IMR-90 (cell line): ENCODE measurements around the gene TTC28. TPM values are rescaled to one million over a fixed set of nuclear protein-coding genes. Genes with fewer than 3 reads are reported as not detected.

Source experiments
- ATAC-seq: fragments of 200-7000 bp; cut with Tn5 transposase; 2 replicates; pipeline ENCODE4 v1.9.1; 2020; ENCODE audit warnings: low read depth, mild to moderate bottlenecking, moderate library complexity
- BruUV-seq: library from RNA; stranded (reverse); fragments of 400-500 nt; replicated peaks from 2 replicates; lab custom pipeline; 2021; lab: Mats Ljungman, UMichigan
- CTCF ChIA-PET: fragments of 300-600 bp; formaldehyde crosslinking; extraction: SDS; loops from one replicate; lab custom pipeline; 2021; ENCODE audit warnings: antibody characterized with exemption; lab: Yijun Ruan, JAX
- POLR2A ChIA-PET: fragments of 300-600 bp; sonication (Branson Sonifier 250); formaldehyde crosslinking; loops from one replicate; lab custom pipeline; 2022; ENCODE audit warnings: antibody characterized with exemption; ENCODE audit not compliant: unreplicated experiment; lab: Charles Lee
- DNase-seq: peaks from one replicate; pipeline ENCODE4 v3.0.0; 2013
- H2AFZ ChIP-seq: replicated peaks from 2 replicates; pipeline ENCODE3; 2013; ENCODE audit warnings: low read length, mild to moderate bottlenecking; ENCODE audit not compliant: poor library complexity
- H2AK5ac ChIP-seq: 2 replicates; pipeline ENCODE4 v1.6.1; 2013; ENCODE audit warnings: low read depth, low read length, inconsistent platforms
- H2AK9ac ChIP-seq: replicated peaks from 2 replicates; pipeline ENCODE3; 2013; ENCODE audit warnings: mild to moderate bottlenecking, low read depth, low read length, moderate library complexity; ENCODE audit not compliant: poor library complexity
- H2BK120ac ChIP-seq: 2 replicates; pipeline ENCODE4 v1.6.1; 2013; ENCODE audit warnings: low read depth, low read length, inconsistent platforms
- H2BK15ac ChIP-seq: 3 replicates; pipeline ENCODE4 v1.6.1; 2013; ENCODE audit warnings: low read depth, low read length, inconsistent platforms
- H2BK20ac ChIP-seq: 2 replicates; pipeline ENCODE4 v1.6.1; 2013; ENCODE audit warnings: low read depth, mild to moderate bottlenecking, inconsistent platforms, low read length, moderate library complexity
- H2BK5ac ChIP-seq: 2 replicates; pipeline ENCODE4 v1.6.1; 2013; ENCODE audit warnings: mild to moderate bottlenecking, low read depth, low read length, inconsistent platforms; ENCODE audit not compliant: poor library complexity, severe bottlenecking
- H3K14ac ChIP-seq: replicated peaks from 2 replicates; pipeline ENCODE4 v1.6.1; 2013; ENCODE audit warnings: low read depth, low read length, inconsistent platforms
- H3K18ac ChIP-seq: 2 replicates; pipeline ENCODE4 v1.6.1; 2013; ENCODE audit warnings: low read depth, low read length, control low read depth
- H3K23ac ChIP-seq: 2 replicates; pipeline ENCODE4 v1.6.1; 2013; ENCODE audit warnings: low read depth, low read length, inconsistent platforms
- H3K27ac ChIP-seq: 2 replicates; pipeline ENCODE4 v1.5.1; 2013; ENCODE audit warnings: mild to moderate bottlenecking, control low read depth, low read length; ENCODE audit not compliant: insufficient read depth
- H3K27me3 ChIP-seq: 2 replicates; pipeline ENCODE4 v1.6.1; 2013; ENCODE audit warnings: low read length; ENCODE audit not compliant: control insufficient read depth, insufficient read depth
- H3K36me3 ChIP-seq: 2 replicates; pipeline ENCODE4 v1.6.1; 2013; ENCODE audit warnings: low read length, mixed read lengths; ENCODE audit not compliant: control insufficient read depth, insufficient read depth
- H3K4ac ChIP-seq: 2 replicates; pipeline ENCODE4 v1.6.1; 2013; ENCODE audit warnings: low read depth, low read length, inconsistent platforms
- H3K4me1 ChIP-seq: 2 replicates; pipeline ENCODE4 v1.6.1; 2013; ENCODE audit warnings: low read length, mixed read lengths; ENCODE audit not compliant: control insufficient read depth, insufficient read depth
- H3K4me2 ChIP-seq: 2 replicates; pipeline ENCODE4 v1.6.1; 2013; ENCODE audit warnings: low read depth, mild to moderate bottlenecking, control low read depth, low read length, moderate library complexity
- H3K4me3 ChIP-seq: 2 replicates; pipeline ENCODE4 v1.5.1; 2013; ENCODE audit warnings: low read depth, mild to moderate bottlenecking, control low read depth, low read length, moderate library complexity; ENCODE audit not compliant: insufficient read depth
- H3K56ac ChIP-seq: 2 replicates; pipeline ENCODE4 v1.6.1; 2013; ENCODE audit warnings: low read length, inconsistent platforms; ENCODE audit not compliant: insufficient read depth; ENCODE audit errors: extremely low read depth
- H3K79me1 ChIP-seq, 2 experiments: 2 replicates each; pipeline ENCODE4 v1.6.1; 2013; ENCODE audit warnings: low read length in 2 of 2, inconsistent platforms in 1 of 2, low read depth in 1 of 2
- H3K9ac ChIP-seq: 2 replicates; pipeline ENCODE4 v1.6.1; 2013; ENCODE audit warnings: low read depth, low read length, control low read depth
- H3K9me1 ChIP-seq: 2 replicates; pipeline ENCODE4 v1.6.1; 2013; ENCODE audit warnings: low read length, inconsistent platforms; ENCODE audit not compliant: insufficient read depth
- H3K9me3 ChIP-seq: 2 replicates; pipeline ENCODE4 v1.6.1; 2013; ENCODE audit warnings: low read length; ENCODE audit not compliant: control insufficient read depth, insufficient read depth
- H4K20me1 ChIP-seq: 2 replicates; pipeline ENCODE4 v1.6.1; 2013; ENCODE audit warnings: low read length, inconsistent platforms; ENCODE audit not compliant: insufficient read depth
- H4K5ac ChIP-seq: 2 replicates; pipeline ENCODE4 v1.6.1; 2013; ENCODE audit warnings: mild to moderate bottlenecking, low read depth, low read length, control low read depth
- H4K8ac ChIP-seq, 2 experiments: 2 replicates each; pipeline ENCODE4 v1.6.1; 2013; ENCODE audit warnings: low read depth in 2 of 2, low read length in 2 of 2, control low read depth in 1 of 2, inconsistent platforms in 1 of 2
- H4K91ac ChIP-seq: 2 replicates; pipeline ENCODE4 v1.6.1; 2013; ENCODE audit warnings: low read depth, low read length, inconsistent platforms; ENCODE audit not compliant: insufficient read depth
- MXI1 ChIP-seq: IDR thresholded peaks from 2 replicates; pipeline ENCODE4 v1.6.1; 2012; ENCODE audit warnings: low read depth, mild to moderate bottlenecking, low read length, moderate library complexity, borderline replicate concordance
- POLR2A ChIP-seq: IDR thresholded peaks from 2 replicates; pipeline ENCODE4 v1.6.1; 2012; ENCODE audit warnings: mild to moderate bottlenecking, low read depth, low read length
- WGBS, 2 experiments: methylation state at CpG; one replicate each; pipeline versions ENCODE4 v1.1.5 to v1.1.7; 2013; ENCODE audit warnings: missing lambda C conversion rate in 2 of 2; ENCODE audit not compliant: insufficient read length in 1 of 2; ENCODE audit errors: extremely low coverage in 2 of 2; 5-methylcytosine and 5-hydroxymethylcytosine counted together
- dilution Hi-C: fragments of 300-500 bp; cut with HindIII; formaldehyde crosslinking; loops from one replicate; pipeline ENCODE4 v1.14.3; 2018; ENCODE audit warnings: low sequenced_read_pairs; ENCODE audit not compliant: unreplicated experiment
- in situ Hi-C: fragments of 300-500 bp; cut with MboI; formaldehyde crosslinking; loops from 3 replicates; pipeline ENCODE4 v1.14.3; 2019; ENCODE audit warnings: low sequenced_read_pairs, inconsistent platforms, mixed read lengths
- intact Hi-C: fragments of 100-400 bp; cut with micrococcal nuclease; formaldehyde crosslinking; loops from 2 replicates; pipeline ENCODE4 v1.10.0; 2022
- polyA plus RNA-seq, 3 experiments: library from polyadenylated mRNA; depleted of rRNA; stranded (reverse); fragments of >200 nt; gene quantifications; 2 replicates each; pipeline ENCODE4 v1.2.3, GENCODE V29; 2012; ENCODE audit warnings: low replicate concordance in 1 of 3
- total RNA-seq: library from RNA; depleted of rRNA; stranded (reverse); fragments of >200 nt; gene quantifications from 2 replicates; pipeline ENCODE4 v1.2.3, GENCODE V29; 2012

The TTC28 gene
- total and polyA plus RNA-seq, 2 of the 4 experiments (the other 2 are of a cell fraction): 5.6 to 13.3 TPM

DNA sequence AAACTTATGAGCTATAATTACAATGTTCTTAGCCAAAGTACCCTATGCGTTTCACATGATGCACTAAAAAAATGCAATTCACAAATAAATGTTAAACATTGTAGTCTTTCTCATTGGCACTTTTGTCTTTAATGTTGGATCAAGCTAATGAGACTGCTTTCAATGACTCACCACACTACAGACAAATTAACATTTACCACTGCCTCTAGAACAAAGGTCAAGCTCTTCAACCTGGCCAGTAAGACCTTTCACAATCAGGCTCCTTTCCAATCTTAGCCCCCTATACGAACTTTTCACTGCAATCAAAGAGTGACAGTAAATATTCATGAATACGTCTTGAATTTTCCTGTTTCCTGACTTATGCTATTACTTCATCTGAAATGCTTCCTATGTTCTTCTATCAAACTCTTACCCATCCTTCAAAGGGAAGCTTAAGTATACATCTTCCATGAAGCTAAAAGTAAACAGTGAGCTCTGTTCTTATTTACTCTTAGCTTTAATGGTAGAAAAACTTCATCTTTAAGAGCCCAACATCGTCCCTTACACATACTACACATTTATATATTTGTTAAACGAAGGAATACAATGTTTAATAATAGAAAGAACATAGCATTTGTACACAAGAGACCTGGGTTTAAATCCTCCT is 433.9 kb downstream of the TTC28 start:
- dilution Hi-C loops (no loop called here), intact Hi-C loops (no loop called here), in situ Hi-C loops (no loop called here)
- H2BK5ac ChIP-seq: no peak overlapping the region
- 40% methylated on average over 1 of the region's 5 CpGs; no CpG with 5 or more reads in 1 of the 2 experiments for WGBS, 2 experiments
- H3K4me1 ChIP-seq: peaks cover 9% of the 10 kb centered on the region
- H2AK9ac ChIP-seq: no peak overlapping the region
- H3K36me3 ChIP-seq: no peaks in the 10 kb centered on the region
- POLR2A ChIA-PET: no interaction called here
- H4K91ac ChIP-seq: no peak overlapping the region
- H3K4ac ChIP-seq: no peak overlapping the region
- H2BK120ac ChIP-seq: no peak overlapping the region
- H2BK20ac ChIP-seq: no peak overlapping the region
- peaks cover 0 to 6% of the 10 kb centered on the region in 2 experiments; a peak in 1 of 4 replicates for H3K79me1 ChIP-seq
- H4K20me1 ChIP-seq: no peaks in the 10 kb centered on the region
- no peak overlapping the region for H3K23ac ChIP-seq
- H2BK15ac ChIP-seq: no peak overlapping the region
- no peak overlapping the region for H2AFZ ChIP-seq
- H3K27ac ChIP-seq: no peak overlapping the region
- ATAC-seq: no peak
- BruUV-seq: no TSS peak
- TF ChIP-seq MXI1: no peak
- TF ChIP-seq POLR2A: no peak
- H3K14ac ChIP-seq: no peak overlapping the region
- no peak overlapping the region for H2AK5ac ChIP-seq
- H3K9me1 ChIP-seq: peaks cover 7% of the 10 kb centered on the region
- no peaks in the 10 kb centered on the region for H3K9me3 ChIP-seq
- CTCF ChIA-PET: interaction anchor here (0.5 to 0.6 kb wide), 2 partner anchors 11 to 43 kb away, joined by 3 read pairs; no protein-coding TSS in a partner anchor
- no peak overlapping the region for H3K4me3 ChIP-seq
- H3K27me3 ChIP-seq: no peaks in the 10 kb centered on the region
- no peak overlapping the region for H4K5ac ChIP-seq
- H3K18ac ChIP-seq: no peak overlapping the region
- no peak for DNase-seq
- no peak overlapping the region for H3K9ac ChIP-seq
- H3K56ac ChIP-seq: no peak overlapping the region
- H3K4me2 ChIP-seq: no peak overlapping the region
- no peak overlapping the region for H4K8ac ChIP-seq
